Mammary epithelial cell (primary cell): Measurements from ENCODE around the gene SLMAP.
A peak's percentile ranks its signal among the peaks of the same experiment; 100 is the strongest.

Experiments
- CTCF ChIP-seq, 2 donors: IDR thresholded peaks in 1 of 2; conservative IDR thresholded peaks in 1 of 2; 2 replicates each; pipeline ENCODE4 v1.5.1; 2011 to 2012; ENCODE audit warnings: inconsistent platforms in 2 of 2, low read length in 2 of 2, mild to moderate bottlenecking in 2 of 2, control low read depth in 1 of 2, low read depth in 1 of 2; ENCODE audit not compliant: insufficient read depth in 1 of 2; ENCODE audit errors: extremely low read depth in 1 of 2
- EZH2 ChIP-seq: IDR thresholded peaks from 2 replicates; pipeline ENCODE4 v1.6.1; 2012; ENCODE audit warnings: low read length, inconsistent platforms, borderline replicate concordance

- TF ChIP-seq CTCF (conservative IDR thresholded peaks at IDR 0.05 in 1 of 2, IDR thresholded peaks at IDR 0.05 in 1 of 2; ENCODE audit: extremely low read depth in 1 of 2, insufficient read depth in 1 of 2, low read depth in 1 of 2, low read length in 2 of 2) (peak; percentile 27 to 29), EZH2 (no peak)
Observed at GRCh38 chr3:57864853-57865252, 108.7 kb downstream of the SLMAP start.
